Kidney (tissue), 14 donors: Measurements from ENCODE around the gene OR5J2. TPM values are rescaled to one million over a fixed set of nuclear protein-coding genes. Genes with fewer than 3 reads are reported as not detected.

Experiments used
- DNase-seq, 5 donors: peaks; one replicate each; pipeline ENCODE4 v3.0.0-alpha.2; 2013 to 2020
- FAIRE-seq: peaks from 2 replicates; lab custom pipeline; 2012; peaks lifted over from hg19 to GRCh38; lab: Jason Lieb, UNC
- H3K27ac ChIP-seq, 2 donors: one replicate each; pipeline ENCODE4 v1.7.0; 2013; ENCODE audit warnings: low read depth in 2 of 2, low read length in 2 of 2, inconsistent platforms in 1 of 2
- H3K27me3 ChIP-seq: one replicate; pipeline ENCODE4 v1.7.1; 2013; ENCODE audit warnings: low read length, inconsistent platforms; ENCODE audit not compliant: control insufficient read depth, insufficient read depth
- H3K36me3 ChIP-seq, 3 donors: one replicate each; pipeline versions ENCODE4 v1.7.0 to v1.7.1; 2013; ENCODE audit warnings: low read length in 3 of 3, control low read depth in 1 of 3, inconsistent platforms in 1 of 3; ENCODE audit not compliant: insufficient read depth in 3 of 3, control insufficient read depth in 2 of 3
- H3K4me1 ChIP-seq, 3 donors: one replicate each; pipeline versions ENCODE4 v1.7.0 to v1.7.1; 2013; ENCODE audit warnings: low read length in 3 of 3, inconsistent platforms in 1 of 3, low read depth in 1 of 3; ENCODE audit not compliant: control insufficient read depth in 2 of 3, insufficient read depth in 2 of 3
- H3K4me3 ChIP-seq, 3 donors: one replicate each; pipeline versions ENCODE4 v1.7.0 to v1.8.1; 2013; ENCODE audit warnings: low read length in 3 of 3, control low read depth in 1 of 3, inconsistent platforms in 1 of 3
- H3K9ac ChIP-seq, 3 donors: one replicate each; pipeline versions ENCODE4 v1.7.0 to v1.7.1; 2013; ENCODE audit warnings: low read length in 3 of 3, control low read depth in 1 of 3, inconsistent platforms in 1 of 3
- H3K9me3 ChIP-seq, 3 donors: one replicate each; pipeline versions ENCODE4 v1.7.0 to v1.7.1; 2013; ENCODE audit warnings: low read length in 3 of 3, control low read depth in 1 of 3, inconsistent platforms in 1 of 3; ENCODE audit not compliant: control insufficient read depth in 2 of 3, insufficient read depth in 1 of 3
- CTCF ChIP-seq: IDR thresholded peaks from 3 replicates; pipeline ENCODE4 v1.5.1; 2012; ENCODE audit warnings: mild to moderate bottlenecking, moderate library complexity, borderline replicate concordance; ENCODE audit not compliant: insufficient read depth; ENCODE audit errors: extremely low read depth
- intact Hi-C: fragments of 100-400 bp; cut with DNase I; formaldehyde crosslinking; loops from one replicate; pipeline ENCODE4 v1.11.1; 2022
- polyA plus RNA-seq: library from polyadenylated mRNA; stranded (reverse); fragments of 350-450 nt; fragmentation: Illumina TruSeq; extraction: RNeasy Lipid Tissue Mini Kit (QIAGEN cat#74804); gene quantifications from one replicate; pipeline ENCODE4 v1.2.3, GENCODE V29; 2014; ENCODE audit warnings: low read depth, low replicate concordance; ENCODE audit not compliant: insufficient read depth
- total RNA-seq: library from RNA; stranded (reverse); fragmentation: NEBNext Ultra II Directional; extraction: Animal tissue kit (Norgen Biotek cat#: 25700); gene quantifications from one replicate; pipeline ENCODE4 v1.2.1, GENCODE V29; 2021
- donor health status: control.
- donor health status: control.
- donor health status: control.
- donor health status: control.
- donor health status: control.
- donor health status: DM: yes; HTN: yes; CAD: no.
- donor health status: Normal renal cell carcinoma (clear cell type).

Gene OR5J2
- total and polyA plus RNA-seq, 2 donors from 2014 or later = not detected

- intact Hi-C loops = no loop called here
- H3K9me3 ChIP-seq = no peaks in the 10 kb centered on the region
- no peak for DNase-seq
- no peaks in the 10 kb centered on the region for H3K27me3 ChIP-seq
- H3K27ac ChIP-seq = no peak overlapping the region
- no peak overlapping the region for H3K9ac ChIP-seq
- no peak overlapping the region for H3K4me3 ChIP-seq
- H3K4me1 ChIP-seq = no peaks in the 10 kb centered on the region
- no peaks in the 10 kb centered on the region for H3K36me3 ChIP-seq
- no peak for FAIRE-seq
- no peak for TF ChIP-seq CTCF
Measured at GRCh38 chr11:56152333-56152732, 24.1 kb upstream of the OR5J2 start.

GRCh38 chr11:56160217-56160616 is 16.2 kb upstream of the OR5J2 start, which contains the start of gene OR8K5:
Gene OR8K5, minus strand, starts transcription at chr11:56160317. Its CDS starts 0 bp downstream, at chr11:56160317.
- H3K27me3 ChIP-seq = no peaks in the 10 kb centered on the region
- H3K9me3 ChIP-seq = no peaks in the 10 kb centered on the region
- H3K36me3 ChIP-seq = no peaks in the 10 kb centered on the region
- no peak within 1 kb of the TSS for H3K9ac ChIP-seq
- FAIRE-seq (no peak), DNase-seq (no peak)
- intact Hi-C loops = no loop called here
- H3K4me1 ChIP-seq = no peaks in the 10 kb centered on the region
- H3K4me3 ChIP-seq = no peak within 1 kb of the TSS
- TF ChIP-seq CTCF = no peak
- no peak within 1 kb of the TSS for H3K27ac ChIP-seq

GRCh38 chr11:56163804-56164203 is 12.6 kb upstream of the OR5J2 start:
- no peak overlapping the region for H3K9ac ChIP-seq
- intact Hi-C loops = no loop called here

More at GRCh38 chr11:56163804-56164203, 12.6 kb upstream of the OR5J2 start:
- Histone ChIP-seq H3K36me3 (no peaks in the 10 kb centered on the region), H3K4me1 (no peaks in the 10 kb centered on the region), H3K9me3 (no peaks in the 10 kb centered on the region), H3K27me3 (no peaks in the 10 kb centered on the region), H3K4me3 (no peak overlapping the region), H3K27ac (no peak overlapping the region)
- DNase-seq = no peak
- no peak for FAIRE-seq
- TF ChIP-seq CTCF = no peak
